HEK293 (cell line): ENCODE measurements around the gene CDK11B.

Source experiments
- HOXD13 ChIP-seq: sonication (generic); formaldehyde crosslinking; IDR thresholded peaks from 2 replicates; pipeline ENCODE4 v1.8.0; 2022; ENCODE audit warnings: missing genetic modification reagents, borderline replicate concordance
- SP3 ChIP-seq: fragments of 450-650 bp; formaldehyde crosslinking; IDR thresholded peaks from 2 replicates; pipeline ENCODE4 v1.5.1; 2016; ENCODE audit warnings: missing biosample characterization, missing genetic modification characterization
- YY2 ChIP-seq: fragments of 450-650 bp; formaldehyde crosslinking; IDR thresholded peaks from 2 replicates; pipeline ENCODE4 v1.5.1; 2016; ENCODE audit warnings: missing biosample characterization, missing genetic modification characterization
- ZNF133 ChIP-seq: fragments of 450-650 bp; formaldehyde crosslinking; IDR thresholded peaks from 2 replicates; pipeline ENCODE4 v1.5.1; 2016; ENCODE audit warnings: missing biosample characterization, missing genetic modification characterization
- ZNF366 ChIP-seq: fragments of 450-650 bp; formaldehyde crosslinking; conservative IDR thresholded peaks from 2 replicates; pipeline ENCODE4 v1.5.1; 2016; ENCODE audit warnings: missing biosample characterization, missing genetic modification characterization
- ZNF48 ChIP-seq: fragments of 450-650 bp; formaldehyde crosslinking; IDR thresholded peaks from 2 replicates; pipeline ENCODE4 v1.5.1; 2016; ENCODE audit warnings: missing biosample characterization, missing genetic modification characterization
- ZNF548 ChIP-seq: fragments of 450-650 bp; formaldehyde crosslinking; IDR thresholded peaks from 2 replicates; pipeline ENCODE4 v1.5.1; 2016; ENCODE audit warnings: missing biosample characterization, missing genetic modification characterization
- ZNF560 ChIP-seq: fragments of 450-650 bp; formaldehyde crosslinking; IDR thresholded peaks from 2 replicates; pipeline ENCODE4 v1.5.1; 2017; ENCODE audit warnings: missing biosample characterization, missing genetic modification characterization, borderline replicate concordance
- ZNF654 ChIP-seq: fragments of 450-650 bp; formaldehyde crosslinking; IDR thresholded peaks from 2 replicates; pipeline ENCODE4 v1.5.1; 2016; ENCODE audit warnings: low read depth, missing biosample characterization, missing genetic modification characterization
- ZNF830 ChIP-seq: fragments of 450-650 bp; IDR thresholded peaks from 2 replicates; pipeline ENCODE4 v1.5.0; 2018; ENCODE audit warnings: missing biosample characterization, missing genetic modification characterization, low read depth, mild to moderate bottlenecking, moderate library complexity
- TF ChIP-seq, protein P1 (sequence below): fragments of 450-650 bp; formaldehyde crosslinking; IDR thresholded peaks from 2 replicates; pipeline ENCODE4 v1.5.1; 2016; ENCODE audit warnings: missing biosample characterization, missing genetic modification characterization, low read depth
- TF ChIP-seq, protein P2 (sequence below): fragments of 450-650 bp; formaldehyde crosslinking; IDR thresholded peaks from 2 replicates; pipeline ENCODE4 v1.5.1; 2016; ENCODE audit warnings: missing biosample characterization, missing genetic modification characterization
- TF ChIP-seq, protein P3 (sequence below): fragments of 450-650 bp; formaldehyde crosslinking; IDR thresholded peaks from 2 replicates; pipeline ENCODE4 v1.5.1; 2016; ENCODE audit warnings: missing biosample characterization, missing genetic modification characterization
- TF ChIP-seq, protein P4 (sequence below): fragments of 450-650 bp; IDR thresholded peaks from 2 replicates; pipeline ENCODE4 v1.5.1; 2018; ENCODE audit warnings: missing biosample characterization, mild to moderate bottlenecking, missing genetic modification characterization
- TF ChIP-seq, protein P5 (sequence below): fragments of 450-650 bp; formaldehyde crosslinking; IDR thresholded peaks from 2 replicates; pipeline ENCODE4 v1.5.1; 2017; ENCODE audit warnings: missing biosample characterization, missing genetic modification characterization
- TF ChIP-seq, protein P6 (sequence below): fragments of 450-650 bp; formaldehyde crosslinking; conservative IDR thresholded peaks from 2 replicates; pipeline ENCODE4 v1.5.1; 2016; ENCODE audit warnings: low read depth, missing biosample characterization, missing genetic modification characterization
- TF ChIP-seq, protein P7 (sequence below): fragments of 450-650 bp; formaldehyde crosslinking; IDR thresholded peaks from 2 replicates; pipeline ENCODE4 v1.5.1; 2017; ENCODE audit warnings: missing biosample characterization, missing genetic modification characterization

The CDK11B gene

DNA sequence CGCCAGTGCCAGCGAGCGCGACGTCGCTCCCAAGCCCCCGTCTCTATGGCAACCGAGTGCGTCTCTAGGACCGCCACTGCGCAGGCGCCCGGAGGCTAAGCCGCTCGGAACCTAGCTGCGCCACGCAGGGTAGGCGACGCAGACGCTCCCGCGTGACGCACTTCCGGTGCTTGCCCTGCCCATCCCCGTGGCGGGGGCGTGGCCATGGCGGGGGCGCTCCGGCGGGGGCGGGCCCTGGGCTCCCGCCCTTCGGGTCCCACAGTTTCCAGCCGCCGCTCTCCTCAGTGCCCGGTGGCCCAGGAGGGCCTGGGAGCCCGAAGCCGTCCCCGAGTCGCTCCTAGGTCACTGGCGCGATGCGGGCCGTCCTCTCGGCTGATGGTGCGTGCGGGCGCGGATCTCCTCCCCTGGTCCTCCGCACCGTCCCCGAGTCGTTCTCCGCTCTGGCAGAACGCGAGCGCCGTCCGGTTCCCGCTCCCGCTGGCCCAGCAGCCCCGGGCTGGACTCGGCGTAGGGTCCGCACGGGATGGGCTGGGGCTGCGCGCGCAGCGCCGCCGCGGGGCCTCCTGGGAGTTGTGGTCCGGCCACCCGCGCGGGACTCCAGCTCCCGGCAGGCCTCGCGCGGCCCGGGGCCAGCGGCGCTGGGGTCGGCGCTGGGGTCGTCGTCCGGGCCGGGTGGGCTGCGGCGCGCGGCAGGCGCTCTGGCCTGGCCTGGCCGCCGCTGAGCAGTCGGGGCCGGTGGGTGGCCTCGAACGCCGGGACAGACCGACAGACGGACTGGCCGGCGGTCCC is 43.4 kb downstream of the CDK11B start, which contains the start of gene MIB2 (continued):
- TF ChIP-seq, protein P1, sequence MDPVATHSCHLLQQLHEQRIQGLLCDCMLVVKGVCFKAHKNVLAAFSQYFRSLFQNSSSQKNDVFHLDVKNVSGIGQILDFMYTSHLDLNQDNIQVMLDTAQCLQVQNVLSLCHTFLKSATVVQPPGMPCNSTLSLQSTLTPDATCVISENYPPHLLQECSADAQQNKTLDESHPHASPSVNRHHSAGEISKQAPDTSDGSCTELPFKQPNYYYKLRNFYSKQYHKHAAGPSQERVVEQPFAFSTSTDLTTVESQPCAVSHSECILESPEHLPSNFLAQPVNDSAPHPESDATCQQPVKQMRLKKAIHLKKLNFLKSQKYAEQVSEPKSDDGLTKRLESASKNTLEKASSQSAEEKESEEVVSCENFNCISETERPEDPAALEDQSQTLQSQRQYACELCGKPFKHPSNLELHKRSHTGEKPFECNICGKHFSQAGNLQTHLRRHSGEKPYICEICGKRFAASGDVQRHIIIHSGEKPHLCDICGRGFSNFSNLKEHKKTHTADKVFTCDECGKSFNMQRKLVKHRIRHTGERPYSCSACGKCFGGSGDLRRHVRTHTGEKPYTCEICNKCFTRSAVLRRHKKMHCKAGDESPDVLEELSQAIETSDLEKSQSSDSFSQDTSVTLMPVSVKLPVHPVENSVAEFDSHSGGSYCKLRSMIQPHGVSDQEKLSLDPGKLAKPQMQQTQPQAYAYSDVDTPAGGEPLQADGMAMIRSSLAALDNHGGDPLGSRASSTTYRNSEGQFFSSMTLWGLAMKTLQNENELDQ (tag by site-specific recombination) = no peak
- TF ChIP-seq ZNF548 (tag by site-specific recombination) (no peak), YY2 (tag by site-specific recombination) (peak; percentile 43; the same call in 1 of the 2 replicates), HOXD13 (no peak), SP3 (peak; percentile 85), ZNF133 (no peak), ZNF48 (tag by site-specific recombination) (no peak), ZNF560 (tag by site-specific recombination) (no peak), ZNF366 (no peak), ZNF654 (no peak), ZNF830 (tag by site-specific recombination) (no peak)
- TF ChIP-seq, protein P2, sequence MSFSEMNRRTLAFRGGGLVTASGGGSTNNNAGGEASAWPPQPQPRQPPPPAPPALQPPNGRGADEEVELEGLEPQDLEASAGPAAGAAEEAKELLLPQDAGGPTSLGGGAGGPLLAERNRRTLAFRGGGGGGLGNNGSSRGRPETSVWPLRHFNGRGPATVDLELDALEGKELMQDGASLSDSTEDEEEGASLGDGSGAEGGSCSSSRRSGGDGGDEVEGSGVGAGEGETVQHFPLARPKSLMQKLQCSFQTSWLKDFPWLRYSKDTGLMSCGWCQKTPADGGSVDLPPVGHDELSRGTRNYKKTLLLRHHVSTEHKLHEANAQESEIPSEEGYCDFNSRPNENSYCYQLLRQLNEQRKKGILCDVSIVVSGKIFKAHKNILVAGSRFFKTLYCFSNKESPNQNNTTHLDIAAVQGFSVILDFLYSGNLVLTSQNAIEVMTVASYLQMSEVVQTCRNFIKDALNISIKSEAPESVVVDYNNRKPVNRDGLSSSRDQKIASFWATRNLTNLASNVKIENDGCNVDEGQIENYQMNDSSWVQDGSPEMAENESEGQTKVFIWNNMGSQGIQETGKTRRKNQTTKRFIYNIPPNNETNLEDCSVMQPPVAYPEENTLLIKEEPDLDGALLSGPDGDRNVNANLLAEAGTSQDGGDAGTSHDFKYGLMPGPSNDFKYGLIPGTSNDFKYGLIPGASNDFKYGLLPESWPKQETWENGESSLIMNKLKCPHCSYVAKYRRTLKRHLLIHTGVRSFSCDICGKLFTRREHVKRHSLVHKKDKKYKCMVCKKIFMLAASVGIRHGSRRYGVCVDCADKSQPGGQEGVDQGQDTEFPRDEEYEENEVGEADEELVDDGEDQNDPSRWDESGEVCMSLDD = 0 out of 2 replicates have a peak, but pooled peaks have one; percentile 57
- TF ChIP-seq, protein P3, sequence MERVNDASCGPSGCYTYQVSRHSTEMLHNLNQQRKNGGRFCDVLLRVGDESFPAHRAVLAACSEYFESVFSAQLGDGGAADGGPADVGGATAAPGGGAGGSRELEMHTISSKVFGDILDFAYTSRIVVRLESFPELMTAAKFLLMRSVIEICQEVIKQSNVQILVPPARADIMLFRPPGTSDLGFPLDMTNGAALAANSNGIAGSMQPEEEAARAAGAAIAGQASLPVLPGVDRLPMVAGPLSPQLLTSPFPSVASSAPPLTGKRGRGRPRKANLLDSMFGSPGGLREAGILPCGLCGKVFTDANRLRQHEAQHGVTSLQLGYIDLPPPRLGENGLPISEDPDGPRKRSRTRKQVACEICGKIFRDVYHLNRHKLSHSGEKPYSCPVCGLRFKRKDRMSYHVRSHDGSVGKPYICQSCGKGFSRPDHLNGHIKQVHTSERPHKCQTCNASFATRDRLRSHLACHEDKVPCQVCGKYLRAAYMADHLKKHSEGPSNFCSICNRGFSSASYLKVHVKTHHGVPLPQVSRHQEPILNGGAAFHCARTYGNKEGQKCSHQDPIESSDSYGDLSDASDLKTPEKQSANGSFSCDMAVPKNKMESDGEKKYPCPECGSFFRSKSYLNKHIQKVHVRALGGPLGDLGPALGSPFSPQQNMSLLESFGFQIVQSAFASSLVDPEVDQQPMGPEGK = peak; percentile 99
- TF ChIP-seq, protein P4, sequence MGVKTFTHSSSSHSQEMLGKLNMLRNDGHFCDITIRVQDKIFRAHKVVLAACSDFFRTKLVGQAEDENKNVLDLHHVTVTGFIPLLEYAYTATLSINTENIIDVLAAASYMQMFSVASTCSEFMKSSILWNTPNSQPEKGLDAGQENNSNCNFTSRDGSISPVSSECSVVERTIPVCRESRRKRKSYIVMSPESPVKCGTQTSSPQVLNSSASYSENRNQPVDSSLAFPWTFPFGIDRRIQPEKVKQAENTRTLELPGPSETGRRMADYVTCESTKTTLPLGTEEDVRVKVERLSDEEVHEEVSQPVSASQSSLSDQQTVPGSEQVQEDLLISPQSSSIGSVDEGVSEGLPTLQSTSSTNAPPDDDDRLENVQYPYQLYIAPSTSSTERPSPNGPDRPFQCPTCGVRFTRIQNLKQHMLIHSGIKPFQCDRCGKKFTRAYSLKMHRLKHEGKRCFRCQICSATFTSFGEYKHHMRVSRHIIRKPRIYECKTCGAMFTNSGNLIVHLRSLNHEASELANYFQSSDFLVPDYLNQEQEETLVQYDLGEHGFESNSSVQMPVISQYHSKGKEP (tag by site-specific recombination) = no peak; the same call in 1 of the 2 replicates
- TF ChIP-seq, protein P5, sequence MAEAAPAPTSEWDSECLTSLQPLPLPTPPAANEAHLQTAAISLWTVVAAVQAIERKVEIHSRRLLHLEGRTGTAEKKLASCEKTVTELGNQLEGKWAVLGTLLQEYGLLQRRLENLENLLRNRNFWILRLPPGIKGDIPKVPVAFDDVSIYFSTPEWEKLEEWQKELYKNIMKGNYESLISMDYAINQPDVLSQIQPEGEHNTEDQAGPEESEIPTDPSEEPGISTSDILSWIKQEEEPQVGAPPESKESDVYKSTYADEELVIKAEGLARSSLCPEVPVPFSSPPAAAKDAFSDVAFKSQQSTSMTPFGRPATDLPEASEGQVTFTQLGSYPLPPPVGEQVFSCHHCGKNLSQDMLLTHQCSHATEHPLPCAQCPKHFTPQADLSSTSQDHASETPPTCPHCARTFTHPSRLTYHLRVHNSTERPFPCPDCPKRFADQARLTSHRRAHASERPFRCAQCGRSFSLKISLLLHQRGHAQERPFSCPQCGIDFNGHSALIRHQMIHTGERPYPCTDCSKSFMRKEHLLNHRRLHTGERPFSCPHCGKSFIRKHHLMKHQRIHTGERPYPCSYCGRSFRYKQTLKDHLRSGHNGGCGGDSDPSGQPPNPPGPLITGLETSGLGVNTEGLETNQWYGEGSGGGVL (tag by site-specific recombination) = peak; percentile 21; the same call in 1 of the 2 replicates
- TF ChIP-seq, protein P6, sequence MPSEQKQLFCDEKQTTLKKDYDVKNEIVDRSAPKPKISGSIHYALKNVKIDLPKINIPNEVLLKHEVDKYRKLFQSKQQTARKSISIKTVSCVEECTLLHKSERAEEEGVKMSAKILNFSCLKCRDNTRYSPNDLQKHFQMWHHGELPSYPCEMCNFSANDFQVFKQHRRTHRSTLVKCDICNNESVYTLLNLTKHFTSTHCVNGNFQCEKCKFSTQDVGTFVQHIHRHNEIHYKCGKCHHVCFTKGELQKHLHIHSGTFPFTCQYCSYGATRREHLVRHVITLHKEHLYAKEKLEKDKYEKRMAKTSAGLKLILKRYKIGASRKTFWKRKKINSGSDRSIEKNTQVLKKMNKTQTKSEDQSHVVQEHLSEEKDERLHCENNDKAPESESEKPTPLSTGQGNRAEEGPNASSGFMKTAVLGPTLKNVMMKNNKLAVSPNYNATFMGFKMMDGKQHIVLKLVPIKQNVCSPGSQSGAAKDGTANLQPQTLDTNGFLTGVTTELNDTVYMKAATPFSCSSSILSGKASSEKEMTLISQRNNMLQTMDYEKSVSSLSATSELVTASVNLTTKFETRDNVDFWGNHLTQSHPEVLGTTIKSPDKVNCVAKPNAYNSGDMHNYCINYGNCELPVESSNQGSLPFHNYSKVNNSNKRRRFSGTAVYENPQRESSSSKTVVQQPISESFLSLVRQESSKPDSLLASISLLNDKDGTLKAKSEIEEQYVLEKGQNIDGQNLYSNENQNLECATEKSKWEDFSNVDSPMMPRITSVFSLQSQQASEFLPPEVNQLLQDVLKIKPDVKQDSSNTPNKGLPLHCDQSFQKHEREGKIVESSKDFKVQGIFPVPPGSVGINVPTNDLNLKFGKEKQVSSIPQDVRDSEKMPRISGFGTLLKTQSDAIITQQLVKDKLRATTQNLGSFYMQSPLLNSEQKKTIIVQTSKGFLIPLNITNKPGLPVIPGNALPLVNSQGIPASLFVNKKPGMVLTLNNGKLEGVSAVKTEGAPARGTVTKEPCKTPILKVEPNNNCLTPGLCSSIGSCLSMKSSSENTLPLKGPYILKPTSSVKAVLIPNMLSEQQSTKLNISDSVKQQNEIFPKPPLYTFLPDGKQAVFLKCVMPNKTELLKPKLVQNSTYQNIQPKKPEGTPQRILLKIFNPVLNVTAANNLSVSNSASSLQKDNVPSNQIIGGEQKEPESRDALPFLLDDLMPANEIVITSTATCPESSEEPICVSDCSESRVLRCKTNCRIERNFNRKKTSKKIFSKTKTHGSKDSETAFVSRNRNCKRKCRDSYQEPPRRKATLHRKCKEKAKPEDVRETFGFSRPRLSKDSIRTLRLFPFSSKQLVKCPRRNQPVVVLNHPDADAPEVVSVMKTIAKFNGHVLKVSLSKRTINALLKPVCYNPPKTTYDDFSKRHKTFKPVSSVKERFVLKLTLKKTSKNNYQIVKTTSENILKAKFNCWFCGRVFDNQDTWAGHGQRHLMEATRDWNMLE (tag by site-specific recombination) = peak; percentile 10; the same call in 1 of the 2 replicates
- TF ChIP-seq, protein P7, sequence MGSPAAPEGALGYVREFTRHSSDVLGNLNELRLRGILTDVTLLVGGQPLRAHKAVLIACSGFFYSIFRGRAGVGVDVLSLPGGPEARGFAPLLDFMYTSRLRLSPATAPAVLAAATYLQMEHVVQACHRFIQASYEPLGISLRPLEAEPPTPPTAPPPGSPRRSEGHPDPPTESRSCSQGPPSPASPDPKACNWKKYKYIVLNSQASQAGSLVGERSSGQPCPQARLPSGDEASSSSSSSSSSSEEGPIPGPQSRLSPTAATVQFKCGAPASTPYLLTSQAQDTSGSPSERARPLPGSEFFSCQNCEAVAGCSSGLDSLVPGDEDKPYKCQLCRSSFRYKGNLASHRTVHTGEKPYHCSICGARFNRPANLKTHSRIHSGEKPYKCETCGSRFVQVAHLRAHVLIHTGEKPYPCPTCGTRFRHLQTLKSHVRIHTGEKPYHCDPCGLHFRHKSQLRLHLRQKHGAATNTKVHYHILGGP (tag by site-specific recombination) = no peak
